Measurements from ENCODE around the gene PXDC1. TPM values are rescaled to one million over a fixed set of nuclear protein-coding genes. Genes with fewer than 3 reads are reported as not detected.
"Not testable (repeated sequence)": the region's sequence is repeated elsewhere in the genome, so short reads cannot be mapped to it uniquely, and the experiment has no call there.

PXDC1 gene
- total RNA-seq, 1 experiment from 2014 or later: 96.4 TPM

- H3K4me1 ChIP-seq (replicated peaks): peaks cover 4% of the 10 kb centered on the region
- no peak for DNase-seq (ENCODE audit: low read depth in 1 of 2, low spot score in 2 of 2)
- H3K4me3 ChIP-seq: no peak overlapping the region
- H3K36me3 ChIP-seq: no peaks in the 10 kb centered on the region
- H3K27me3 ChIP-seq (replicated peaks): no peaks in the 10 kb centered on the region
- no peak overlapping the region for H3K27ac ChIP-seq
- H3K9me3 ChIP-seq (replicated peaks): no peaks in the 10 kb centered on the region
Observed at GRCh38 chr6:3775847-3776246, 24.3 kb upstream of the PXDC1 start.

DNA sequence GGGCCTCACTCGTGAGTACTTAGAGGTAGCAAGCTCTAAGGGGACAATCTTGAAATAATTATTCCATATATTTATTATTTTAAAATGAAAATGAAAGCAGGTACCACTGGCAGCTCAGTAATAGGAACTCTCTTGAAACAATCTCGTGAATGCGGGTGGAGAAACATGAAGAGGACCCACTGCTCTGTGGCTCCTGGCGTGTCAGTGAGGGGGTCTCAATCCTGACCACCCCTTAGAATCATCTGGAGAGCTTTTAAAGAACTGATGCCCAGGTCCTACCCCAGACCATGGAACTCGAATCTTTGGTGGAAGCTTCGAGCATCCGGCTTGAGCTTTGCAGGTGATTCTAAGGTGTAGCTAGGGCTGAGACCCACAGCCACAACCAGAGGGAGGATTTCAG lies 23.9 kb upstream of the PXDC1 start:
- peaks cover 4% of the 10 kb centered on the region for H3K4me1 ChIP-seq (replicated peaks)
- no peaks in the 10 kb centered on the region for H3K27me3 ChIP-seq (replicated peaks)
- no peak overlapping the region for H3K27ac ChIP-seq
- no peak for DNase-seq (ENCODE audit: low read depth in 1 of 2, low spot score in 2 of 2)
- H3K9me3 ChIP-seq (replicated peaks): no peaks in the 10 kb centered on the region
- H3K4me3 ChIP-seq: no peak overlapping the region
- no peaks in the 10 kb centered on the region for H3K36me3 ChIP-seq

DNA sequence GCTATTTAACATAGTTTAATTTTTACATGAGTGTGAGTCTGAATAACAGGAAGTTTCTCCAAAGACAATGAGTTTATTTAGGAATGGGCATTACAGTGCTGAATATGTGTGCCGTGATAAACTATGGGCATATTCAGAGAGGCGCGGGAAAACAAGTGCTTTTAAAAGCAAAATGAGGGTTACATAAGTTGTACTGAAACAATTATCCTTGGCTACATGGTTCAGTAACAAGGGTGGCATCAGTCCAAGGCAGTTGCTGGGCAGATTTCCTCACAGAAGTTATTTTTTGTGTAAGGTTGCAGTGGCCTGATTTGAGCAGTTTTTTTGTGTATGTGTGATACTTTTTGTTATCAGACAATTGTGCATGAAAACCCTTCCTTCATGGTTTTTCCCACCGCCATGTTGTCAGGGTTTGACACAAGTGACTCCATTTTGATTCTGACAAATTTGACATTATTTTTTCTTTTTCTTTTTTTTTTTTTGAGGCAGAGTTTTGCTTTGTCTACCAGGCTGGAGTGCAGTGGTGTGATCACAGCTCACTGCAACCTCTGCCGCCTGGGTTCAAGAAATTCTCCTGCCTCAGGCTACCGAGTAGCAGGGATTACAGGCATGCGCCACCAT lies 22.3 kb upstream of the PXDC1 start:
- no peaks in the 10 kb centered on the region for H3K36me3 ChIP-seq
- H3K4me1 ChIP-seq (replicated peaks): peaks cover 4% of the 10 kb centered on the region
- no peak for DNase-seq (ENCODE audit: low read depth in 1 of 2, low spot score in 2 of 2)
- no peak overlapping the region for H3K4me3 ChIP-seq
- no peaks in the 10 kb centered on the region for H3K27me3 ChIP-seq (replicated peaks)
- H3K9me3 ChIP-seq (replicated peaks): no peaks in the 10 kb centered on the region
- no peak overlapping the region for H3K27ac ChIP-seq

DNA sequence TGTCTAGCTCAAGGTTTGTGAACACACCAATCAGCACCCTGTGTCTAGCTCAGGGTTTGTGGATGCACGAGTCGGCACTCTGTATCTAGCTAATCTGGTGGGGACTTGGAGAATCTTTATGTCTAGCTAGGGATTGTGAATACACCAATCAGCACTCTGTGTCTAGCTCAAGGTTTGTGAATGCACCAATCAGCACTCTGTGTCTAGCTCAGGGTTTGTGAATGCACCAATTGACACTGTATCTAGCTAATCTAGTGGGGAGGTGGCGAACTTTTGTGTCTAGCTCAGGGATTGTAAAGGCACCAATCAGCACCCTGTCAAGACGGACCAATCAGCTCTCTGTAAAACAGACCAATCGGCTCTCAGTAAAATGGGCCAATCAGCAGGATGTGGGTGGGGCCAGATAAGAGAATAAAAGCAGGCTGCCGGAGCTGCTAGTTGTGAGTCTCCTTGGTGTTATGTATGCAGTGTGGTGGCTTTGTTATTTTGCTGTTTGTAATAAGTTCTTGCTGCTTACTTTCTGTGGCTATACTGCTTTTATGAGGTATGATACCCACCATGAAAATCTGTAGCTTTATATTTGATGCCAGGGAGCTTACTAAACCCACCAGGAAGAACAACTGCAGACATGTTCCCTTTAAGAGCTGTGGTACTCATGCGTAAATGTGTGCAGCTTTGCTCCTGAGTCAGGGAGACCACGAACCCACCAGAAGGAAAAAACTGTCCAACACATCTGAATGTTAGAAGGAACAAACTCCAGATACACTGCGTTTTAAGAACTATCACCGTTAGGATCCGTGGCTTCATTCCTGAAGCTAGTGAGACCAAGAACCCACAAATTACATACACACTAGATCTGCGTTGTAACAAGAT lies 20.9 kb upstream of the PXDC1 start:
- H3K36me3 ChIP-seq; H3K27ac ChIP-seq; H3K27me3 ChIP-seq (replicated peaks); DNase-seq (ENCODE audit: low read depth in 1 of 2, low spot score in 2 of 2); H3K4me3 ChIP-seq; H3K9me3 ChIP-seq (replicated peaks); H3K4me1 ChIP-seq (replicated peaks): not testable (repeated sequence)

- Histone ChIP-seq H3K27ac (no peak overlapping the region), H3K4me1 (replicated peaks) (peaks cover 6% of the 10 kb centered on the region), H3K9me3 (replicated peaks) (no peaks in the 10 kb centered on the region), H3K27me3 (replicated peaks) (no peaks in the 10 kb centered on the region), H3K4me3 (no peak overlapping the region), H3K36me3 (no peaks in the 10 kb centered on the region)
- no peak for DNase-seq (ENCODE audit: low read depth in 1 of 2, low spot score in 2 of 2)
Observed at GRCh38 chr6:3771407-3772011, 20.0 kb upstream of the PXDC1 start.

DNA sequence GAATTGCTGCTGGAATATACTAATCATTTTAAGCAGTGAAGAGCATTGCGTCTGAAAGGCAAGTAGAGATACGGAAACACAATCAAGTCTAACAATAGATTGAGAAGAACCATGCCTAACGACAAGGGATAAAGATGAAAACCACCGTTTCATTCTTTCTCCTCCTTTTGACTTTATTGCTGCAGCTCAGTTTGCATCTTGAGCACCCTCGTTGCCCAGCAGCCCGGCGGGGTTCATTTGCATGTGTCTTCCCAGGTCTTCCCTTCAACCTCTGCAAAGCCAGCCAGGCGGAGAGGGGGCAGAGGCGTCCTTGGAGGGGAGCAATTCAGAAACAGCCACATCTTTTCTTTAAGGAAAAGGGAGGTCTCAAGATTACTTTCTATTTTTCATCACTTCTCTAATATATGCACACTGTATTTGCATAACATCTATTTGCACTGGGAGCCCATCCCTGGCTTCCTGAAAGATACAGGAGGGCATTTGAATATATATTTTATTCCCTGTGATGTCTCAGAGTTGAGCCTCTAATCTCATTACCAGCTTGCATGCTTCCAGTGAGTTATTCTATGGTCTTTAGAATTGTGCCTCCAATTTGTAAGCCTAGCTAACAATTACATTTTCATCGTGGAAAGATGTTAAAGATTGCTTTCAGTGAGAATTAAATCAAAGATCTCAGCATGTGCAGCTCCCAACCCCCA lies 18.7 kb upstream of the PXDC1 start:
- Histone ChIP-seq H3K9me3 (replicated peaks) (no peaks in the 10 kb centered on the region), H3K36me3 (no peaks in the 10 kb centered on the region), H3K27ac (no peak overlapping the region), H3K4me1 (replicated peaks) (peaks cover 19% of the 10 kb centered on the region), H3K27me3 (replicated peaks) (no peaks in the 10 kb centered on the region), H3K4me3 (no peak overlapping the region)
- DNase-seq (ENCODE audit: low read depth in 1 of 2, low spot score in 2 of 2): no peak

- Histone ChIP-seq H3K4me1 (replicated peaks) (peaks cover 21% of the 10 kb centered on the region), H3K27ac (no peak overlapping the region), H3K4me3 (no peak overlapping the region), H3K27me3 (replicated peaks) (no peaks in the 10 kb centered on the region), H3K36me3 (no peaks in the 10 kb centered on the region), H3K9me3 (replicated peaks) (no peaks in the 10 kb centered on the region)
- no peak for DNase-seq (ENCODE audit: low read depth in 1 of 2, low spot score in 2 of 2)
Observed at GRCh38 chr6:3769610-3770009, 18.1 kb upstream of the PXDC1 start.

GRCh38 chr6:3768502-3768901 lies 17.0 kb upstream of the PXDC1 start:
- H3K27me3 ChIP-seq (replicated peaks): no peaks in the 10 kb centered on the region
- H3K9me3 ChIP-seq (replicated peaks): no peaks in the 10 kb centered on the region
- no peak overlapping the region for H3K27ac ChIP-seq
- peaks cover 21% of the 10 kb centered on the region for H3K4me1 ChIP-seq (replicated peaks)
- no peak for DNase-seq (ENCODE audit: low read depth in 1 of 2, low spot score in 2 of 2)
- no peaks in the 10 kb centered on the region for H3K36me3 ChIP-seq
- H3K4me3 ChIP-seq: no peak overlapping the region

- H3K4me3 ChIP-seq; DNase-seq (ENCODE audit: low read depth in 1 of 2, low spot score in 2 of 2); H3K9me3 ChIP-seq (replicated peaks); H3K27me3 ChIP-seq (replicated peaks); H3K27ac ChIP-seq; H3K36me3 ChIP-seq: not testable (repeated sequence)
- H3K4me1 ChIP-seq (replicated peaks): peaks cover 21% of the 10 kb centered on the region
Observed at GRCh38 chr6:3767483-3767882, 16.0 kb upstream of the PXDC1 start.

DNA sequence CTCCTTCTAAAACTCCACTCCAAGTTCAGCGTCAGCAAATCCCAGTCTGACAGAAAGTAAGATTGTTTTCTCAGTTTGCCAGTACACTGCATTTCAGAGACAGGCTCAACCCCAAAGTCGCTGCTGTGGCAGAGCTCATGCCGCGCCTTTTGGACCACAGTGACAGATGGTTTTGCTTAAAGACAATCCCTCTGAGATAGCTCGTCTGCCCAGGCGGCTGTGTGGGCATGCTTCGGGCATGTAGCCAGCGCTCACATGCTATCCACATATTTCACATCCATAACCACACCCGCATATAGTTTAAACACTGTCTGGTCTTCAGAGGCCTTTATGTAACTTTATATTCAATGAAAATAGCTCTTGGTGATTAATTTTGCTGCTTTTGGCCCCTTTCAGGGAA lies 14.7 kb upstream of the PXDC1 start:
- Histone ChIP-seq H3K27ac (no peak overlapping the region), H3K27me3 (replicated peaks) (no peaks in the 10 kb centered on the region), H3K4me3 (no peak overlapping the region), H3K4me1 (replicated peaks) (peaks cover 21% of the 10 kb centered on the region), H3K9me3 (replicated peaks) (no peaks in the 10 kb centered on the region), H3K36me3 (no peaks in the 10 kb centered on the region)
- DNase-seq (ENCODE audit: low read depth in 1 of 2, low spot score in 2 of 2): peak; percentile 55 to 74

GRCh38 chr6:3765415-3765814 lies 13.9 kb upstream of the PXDC1 start:
- Histone ChIP-seq H3K27me3 (replicated peaks) (no peaks in the 10 kb centered on the region), H3K27ac (no peak overlapping the region), H3K36me3 (no peaks in the 10 kb centered on the region), H3K4me1 (replicated peaks) (peaks cover 21% of the 10 kb centered on the region), H3K4me3 (no peak overlapping the region), H3K9me3 (replicated peaks) (no peaks in the 10 kb centered on the region)
- DNase-seq (ENCODE audit: low read depth in 1 of 2, low spot score in 2 of 2): no peak

DNA sequence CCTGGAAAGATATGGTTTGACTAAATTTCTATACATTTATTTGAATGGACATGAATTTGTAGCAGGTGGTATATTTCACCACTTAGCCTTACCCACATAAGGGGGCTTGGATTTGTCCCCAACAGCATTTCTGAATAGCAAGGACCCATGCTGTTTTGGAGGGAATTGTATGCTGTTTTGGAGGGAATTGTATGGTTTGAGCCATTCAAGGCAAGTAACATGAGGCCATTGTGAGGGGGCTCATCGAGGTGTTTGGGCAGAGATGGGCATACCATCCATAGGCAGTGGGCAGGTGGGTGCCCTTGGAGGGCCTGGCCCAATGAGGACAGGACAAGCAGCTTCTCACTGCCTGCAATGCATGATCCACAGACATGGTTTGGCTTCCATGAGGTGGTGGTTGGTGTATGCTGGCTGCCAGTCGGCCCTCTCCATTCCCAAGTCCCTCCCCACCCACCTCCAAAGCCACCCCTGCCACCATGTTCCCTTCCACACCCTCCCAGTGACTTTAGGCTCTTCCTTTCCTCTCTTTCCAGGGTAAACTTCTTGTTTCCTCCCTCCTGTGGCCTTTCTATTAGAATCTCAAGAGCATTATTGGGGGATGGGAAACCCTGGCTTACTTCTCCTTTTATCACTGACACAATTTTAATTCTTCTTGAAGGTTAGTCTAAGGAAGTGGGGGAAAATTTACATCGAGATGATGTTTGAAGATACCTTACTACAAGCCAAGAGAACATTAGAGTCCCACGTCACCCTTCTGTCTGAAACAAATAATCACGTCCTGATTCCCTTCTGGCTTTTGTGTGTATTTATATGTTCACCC lies 13.2 kb upstream of the PXDC1 start:
- Histone ChIP-seq H3K4me1 (replicated peaks) (peaks cover 27% of the 10 kb centered on the region), H3K27me3 (replicated peaks) (no peaks in the 10 kb centered on the region), H3K36me3 (no peaks in the 10 kb centered on the region), H3K4me3 (no peak overlapping the region), H3K9me3 (replicated peaks) (no peaks in the 10 kb centered on the region), H3K27ac (no peak overlapping the region)
- DNase-seq (ENCODE audit: low read depth in 1 of 2, low spot score in 2 of 2): no peak

DNA sequence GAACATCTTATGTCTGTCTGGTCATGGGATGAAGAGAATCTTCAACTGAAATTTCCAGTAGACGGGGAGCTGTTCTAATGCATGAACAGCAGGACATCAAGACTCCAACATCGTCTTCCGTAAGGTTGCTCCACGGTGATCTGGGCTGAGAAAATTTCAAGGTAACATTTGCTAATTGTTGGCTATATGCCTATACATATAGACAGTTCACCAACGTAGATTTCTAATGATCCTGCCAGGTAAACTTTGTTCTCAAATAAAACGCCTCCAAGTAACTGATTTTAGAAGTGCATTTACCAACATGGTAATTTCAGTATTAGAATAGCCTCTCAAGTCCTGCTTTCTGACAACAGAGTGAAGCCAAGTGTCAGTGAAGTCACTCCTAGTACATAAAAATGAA lies 11.3 kb upstream of the PXDC1 start:
- Histone ChIP-seq H3K4me1 (replicated peaks) (peaks cover 39% of the 10 kb centered on the region), H3K36me3 (no peaks in the 10 kb centered on the region), H3K27ac (no peak overlapping the region), H3K27me3 (replicated peaks) (no peaks in the 10 kb centered on the region), H3K4me3 (no peak overlapping the region), H3K9me3 (replicated peaks) (no peaks in the 10 kb centered on the region)
- DNase-seq (ENCODE audit: low read depth in 1 of 2, low spot score in 2 of 2): no peak
